ENCODE measurements around the gene SHISAL2A.

Gene SHISAL2A

DNA sequence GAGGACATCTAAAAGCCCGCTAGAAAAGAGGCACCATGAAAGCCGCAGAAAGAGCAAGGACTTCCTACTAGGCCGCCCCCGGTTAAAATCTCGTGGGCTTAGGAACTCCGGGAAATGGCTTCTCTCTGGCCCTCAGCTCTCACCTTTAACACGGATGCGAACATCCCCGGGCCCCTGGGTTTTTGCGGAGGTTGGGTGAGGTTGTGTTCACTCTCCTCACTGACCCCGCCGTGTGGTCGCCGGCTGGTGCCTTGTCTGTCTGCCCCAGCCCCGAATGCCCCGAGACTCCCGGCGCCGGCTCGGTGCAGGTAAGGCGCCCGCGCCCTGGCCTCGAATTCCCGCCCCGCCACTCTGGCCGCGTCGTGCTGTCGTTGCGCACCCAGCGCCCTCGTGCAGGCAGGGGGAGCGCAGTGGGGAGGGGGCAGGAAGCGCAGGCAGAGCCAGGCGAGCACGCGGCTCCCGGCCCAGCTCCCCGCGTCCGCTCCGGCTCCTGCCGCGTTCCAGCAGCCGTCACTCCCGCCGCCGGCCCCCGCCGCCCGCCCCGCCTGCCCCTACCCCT, at the start of gene SHISAL2A:
Gene SHISAL2A, plus strand, starts transcription at position 437 of the 559 bp plus-strand sequence. CDS start 326 bp downstream, outside the sequence.
- DNase-seq: no peak

DNA sequence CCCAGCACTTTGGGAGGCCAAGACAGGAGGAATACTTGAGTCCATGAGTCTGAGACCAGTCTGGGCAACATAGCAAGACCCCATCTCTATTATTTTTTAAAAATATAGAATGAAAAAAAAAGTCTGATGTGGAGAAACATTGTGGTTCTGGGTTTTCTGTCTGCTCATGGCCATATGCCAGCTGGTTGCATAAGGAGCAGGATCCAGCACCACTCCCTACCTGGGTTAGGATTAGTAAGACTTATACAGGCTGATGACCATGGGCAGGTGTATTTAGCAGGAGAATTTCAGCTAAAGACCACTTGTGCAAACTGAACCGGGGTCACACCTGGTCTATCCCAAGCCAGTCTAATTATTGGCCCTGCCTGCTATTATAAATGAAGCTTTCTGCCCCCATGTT, 47.5 kb upstream of the SHISAL2A start:
- no peak for DNase-seq

DNA sequence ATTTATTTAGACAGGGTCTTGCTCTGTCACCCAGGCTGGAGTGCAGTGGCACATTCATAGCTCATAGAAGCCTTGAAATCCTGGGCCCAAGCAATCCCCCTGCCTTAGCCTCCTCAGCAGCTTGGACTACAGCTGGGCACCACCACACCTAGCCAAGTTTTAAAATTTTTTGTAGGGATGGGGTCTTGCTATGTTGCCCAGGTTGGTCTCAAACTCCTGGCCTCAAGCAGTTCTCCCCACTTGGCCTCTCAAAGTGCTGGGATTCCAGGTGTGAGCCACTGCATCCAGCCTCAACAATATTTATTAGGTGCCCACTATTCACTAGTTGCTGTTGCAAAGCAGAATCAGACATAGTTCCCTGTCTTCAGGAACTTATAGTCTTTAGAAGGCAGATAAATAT, 44.9 kb upstream of the SHISAL2A start:
- DNase-seq: no peak

DNA sequence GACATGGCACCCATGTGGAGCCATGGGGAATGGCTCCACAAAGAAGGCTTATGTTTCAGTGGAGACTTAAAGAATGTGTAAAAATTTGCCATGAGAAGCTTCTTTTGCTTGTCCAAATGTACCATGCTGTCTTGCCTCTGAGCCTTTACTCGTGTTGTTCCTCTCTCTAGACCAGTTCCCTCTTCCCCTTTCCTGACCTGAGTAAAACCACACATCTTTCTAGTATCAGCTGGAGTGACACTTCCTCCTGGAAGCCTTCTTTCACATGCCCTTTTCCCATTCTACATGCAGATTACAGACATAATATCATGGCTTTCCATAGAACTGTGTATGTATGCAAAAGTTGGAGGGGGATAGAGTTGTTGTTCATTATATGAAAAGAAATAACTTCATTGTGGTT, 44.4 kb upstream of the SHISAL2A start:
- no peak for DNase-seq

DNA sequence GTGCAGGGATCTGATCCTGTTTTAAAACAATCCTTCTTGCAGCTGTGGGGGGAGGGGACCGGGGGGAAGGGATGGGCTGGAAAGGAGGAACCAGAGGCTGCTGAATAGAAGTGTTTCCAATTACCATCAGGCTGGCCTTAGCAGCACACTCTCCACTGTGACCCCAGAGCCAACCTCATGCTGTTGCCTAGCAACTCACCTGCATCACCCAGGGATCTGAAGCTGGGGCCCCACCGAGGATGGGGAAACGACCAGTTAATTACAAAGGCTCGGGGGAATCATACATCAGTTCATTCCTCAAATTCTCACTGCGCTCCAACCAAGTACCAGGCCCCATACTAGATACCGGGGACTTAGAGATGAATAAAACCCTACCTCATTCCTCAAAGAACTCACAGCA, 42.7 kb upstream of the SHISAL2A start:
- DNase-seq: no peak

DNA sequence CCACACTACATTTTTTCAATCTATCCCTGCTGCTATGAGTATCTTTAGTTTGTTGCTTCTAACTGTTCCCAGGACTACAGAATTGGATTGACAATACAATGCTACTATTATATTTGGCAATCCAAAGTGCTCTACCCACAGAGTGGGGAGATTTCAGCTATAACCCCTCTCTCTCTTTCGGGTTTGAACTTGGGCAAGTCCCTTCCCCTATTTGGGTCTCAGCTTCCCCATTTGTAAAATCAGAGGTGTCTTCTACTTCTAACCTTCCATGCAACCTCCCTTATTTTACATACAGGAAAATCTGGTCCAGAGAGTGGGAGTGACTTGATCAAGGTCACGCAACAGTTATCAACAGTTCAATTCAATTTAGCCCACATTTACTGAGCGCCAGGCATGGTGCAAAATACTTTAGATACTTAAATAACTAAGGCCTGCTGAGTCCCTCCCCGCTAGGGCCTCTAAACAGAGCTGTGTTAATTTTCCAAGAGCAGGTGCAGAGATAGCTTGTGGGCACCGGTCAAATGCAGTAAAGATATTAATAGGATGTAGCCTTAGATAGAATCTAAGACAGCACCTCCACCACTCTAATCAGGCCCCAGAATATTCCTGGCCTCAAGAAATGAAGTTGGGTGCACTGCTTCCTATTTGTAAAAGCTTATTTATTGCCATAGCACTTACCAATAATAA, 40.2 kb upstream of the SHISAL2A start:
- no peak for DNase-seq

DNA sequence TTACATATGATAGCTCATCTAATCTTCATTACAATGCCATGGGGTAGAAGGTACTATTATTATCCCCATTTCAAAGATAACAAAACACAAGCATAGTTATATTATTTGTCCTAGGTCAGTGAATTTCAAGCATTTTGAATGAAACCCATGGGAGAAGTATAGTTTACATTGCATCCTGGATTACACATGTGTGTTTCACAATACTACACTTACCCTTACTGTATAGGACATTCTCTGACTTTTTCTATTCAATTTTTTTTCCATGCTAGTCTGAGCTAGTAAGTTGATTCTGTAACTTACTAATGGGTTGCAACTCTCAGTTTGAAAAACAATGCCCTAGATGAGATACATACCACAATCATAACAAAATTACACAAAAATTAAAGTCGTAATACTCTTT, 39.5 kb upstream of the SHISAL2A start:
- DNase-seq: no peak

DNA sequence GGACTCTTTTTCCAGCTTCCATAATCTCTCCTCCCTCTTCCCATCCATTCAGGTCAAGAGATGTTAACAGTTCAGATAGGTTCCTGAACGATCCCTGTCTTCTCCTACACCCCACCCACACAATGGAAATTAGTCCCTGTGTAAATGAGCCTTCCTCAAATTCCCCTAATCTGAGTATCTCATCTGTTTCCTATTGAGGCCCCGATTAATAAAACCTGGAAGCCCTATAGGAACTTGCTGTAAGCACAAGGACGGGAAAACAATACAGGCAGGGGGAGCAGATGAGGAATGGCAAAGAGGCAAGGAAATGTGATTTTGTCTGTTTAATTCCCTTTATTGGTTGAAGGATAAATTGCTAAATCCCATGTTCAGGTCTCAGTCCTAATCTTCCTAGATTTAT, 37.9 kb upstream of the SHISAL2A start:
- no peak for DNase-seq

DNA sequence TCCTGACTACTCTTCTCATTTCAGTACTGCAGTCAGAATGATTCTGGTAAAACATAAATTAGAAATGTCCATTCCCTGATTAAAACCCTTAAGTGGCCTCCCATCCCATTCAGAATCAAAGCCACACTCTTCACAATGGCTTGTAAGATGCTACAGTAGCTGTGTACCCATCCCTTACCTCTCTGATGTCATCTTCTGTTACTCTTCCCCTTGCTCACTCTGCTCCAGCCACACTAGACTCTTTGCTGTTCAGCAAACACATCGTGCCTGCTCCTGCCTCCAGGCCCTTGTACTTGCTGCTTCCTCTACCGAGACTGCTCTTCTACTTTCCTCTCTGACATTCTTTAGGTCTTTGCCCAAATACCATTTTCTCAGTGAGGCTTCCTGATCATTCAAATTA, 35.1 kb upstream of the SHISAL2A start:
- DNase-seq: no peak

DNA sequence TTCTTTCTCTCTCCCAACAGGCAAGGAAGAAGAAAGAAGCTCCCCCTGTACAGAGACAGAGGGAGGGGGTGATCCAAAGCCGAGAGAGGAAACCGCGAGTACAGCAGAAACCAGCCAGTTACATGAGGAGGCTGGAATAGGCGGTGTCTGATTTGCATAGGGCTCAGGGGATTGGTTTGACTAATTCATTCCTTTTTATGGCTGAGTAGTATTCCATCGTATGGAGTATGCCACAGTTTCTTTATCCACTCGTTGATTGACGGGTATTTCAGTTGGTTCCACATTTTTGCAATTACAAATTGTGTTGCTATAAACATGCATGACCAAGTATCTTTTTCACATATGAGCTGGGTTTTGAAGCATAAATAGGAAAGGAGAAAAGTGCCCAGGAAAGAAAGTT, 34.2 kb upstream of the SHISAL2A start:
- no peak for DNase-seq

DNA sequence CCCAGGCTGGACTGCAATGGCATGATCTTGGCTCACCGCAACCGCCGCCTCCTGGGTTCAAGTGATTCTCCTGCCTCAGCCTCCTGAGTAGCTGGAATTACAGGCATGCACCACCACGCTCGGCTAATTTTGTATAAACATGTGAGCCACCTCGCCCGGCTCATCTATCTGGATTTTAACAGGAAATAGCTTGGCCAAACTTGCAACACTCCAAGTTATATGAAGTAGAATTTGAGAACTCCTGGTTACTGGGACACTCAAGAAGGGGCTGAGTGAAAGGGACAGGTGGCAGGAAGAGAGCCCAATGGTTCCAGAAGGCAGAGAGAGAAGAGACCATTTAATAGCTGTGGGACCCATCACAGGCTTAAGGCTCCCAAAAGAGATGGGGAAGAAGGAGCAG, 33.7 kb upstream of the SHISAL2A start:
- no peak for DNase-seq

DNA sequence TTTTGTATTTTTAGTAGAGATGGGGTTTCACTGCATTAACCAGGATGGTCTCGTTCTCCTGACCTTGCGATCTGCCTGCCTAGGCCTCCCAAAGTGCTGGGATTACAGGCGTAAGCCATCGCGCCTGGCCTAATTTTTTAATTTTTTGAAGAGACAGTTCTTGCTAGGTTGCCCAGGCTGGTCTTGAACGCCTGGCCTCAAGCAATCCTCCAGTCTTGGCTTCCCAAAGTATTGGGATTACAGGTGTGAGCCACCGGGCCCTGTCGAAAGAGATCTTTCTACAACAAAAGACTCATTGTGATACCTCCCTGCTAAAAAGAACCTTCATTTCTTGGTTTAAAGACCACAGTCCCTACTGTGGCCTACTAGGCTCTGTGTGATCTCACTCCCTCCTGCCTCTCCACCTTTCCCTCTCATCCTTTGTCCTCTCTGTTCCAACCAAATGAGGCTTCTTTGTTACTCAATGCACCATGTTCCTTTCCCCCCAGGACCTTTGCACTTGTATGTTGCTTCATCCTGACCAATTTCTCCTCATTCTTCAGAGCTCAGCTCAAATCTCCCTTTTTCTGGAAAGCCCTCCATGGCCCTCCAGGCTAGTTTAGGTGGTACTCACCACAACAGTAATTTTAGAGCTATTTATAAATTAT, 32.3 kb upstream of the SHISAL2A start:
- DNase-seq: no peak

DNA sequence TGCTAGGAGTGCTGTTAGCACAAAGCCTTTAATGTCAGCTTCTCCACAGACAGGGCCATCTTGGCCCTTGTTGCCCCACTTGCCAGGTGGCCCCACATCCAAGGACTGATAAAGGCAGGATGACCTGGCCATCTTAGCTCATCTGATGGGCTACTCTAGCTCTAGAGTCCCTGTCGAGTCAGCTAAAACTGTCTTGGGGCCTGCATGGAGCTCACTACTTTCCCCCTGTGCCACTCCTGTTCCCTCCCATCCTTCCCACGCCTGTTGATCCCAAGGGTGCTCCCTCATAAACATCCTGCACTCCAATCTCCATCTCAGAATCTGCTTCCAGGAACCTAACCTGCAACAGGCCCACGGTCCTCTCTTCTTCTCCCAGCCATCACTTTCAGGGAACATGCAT, 31.4 kb upstream of the SHISAL2A start:
- no peak for DNase-seq

DNA sequence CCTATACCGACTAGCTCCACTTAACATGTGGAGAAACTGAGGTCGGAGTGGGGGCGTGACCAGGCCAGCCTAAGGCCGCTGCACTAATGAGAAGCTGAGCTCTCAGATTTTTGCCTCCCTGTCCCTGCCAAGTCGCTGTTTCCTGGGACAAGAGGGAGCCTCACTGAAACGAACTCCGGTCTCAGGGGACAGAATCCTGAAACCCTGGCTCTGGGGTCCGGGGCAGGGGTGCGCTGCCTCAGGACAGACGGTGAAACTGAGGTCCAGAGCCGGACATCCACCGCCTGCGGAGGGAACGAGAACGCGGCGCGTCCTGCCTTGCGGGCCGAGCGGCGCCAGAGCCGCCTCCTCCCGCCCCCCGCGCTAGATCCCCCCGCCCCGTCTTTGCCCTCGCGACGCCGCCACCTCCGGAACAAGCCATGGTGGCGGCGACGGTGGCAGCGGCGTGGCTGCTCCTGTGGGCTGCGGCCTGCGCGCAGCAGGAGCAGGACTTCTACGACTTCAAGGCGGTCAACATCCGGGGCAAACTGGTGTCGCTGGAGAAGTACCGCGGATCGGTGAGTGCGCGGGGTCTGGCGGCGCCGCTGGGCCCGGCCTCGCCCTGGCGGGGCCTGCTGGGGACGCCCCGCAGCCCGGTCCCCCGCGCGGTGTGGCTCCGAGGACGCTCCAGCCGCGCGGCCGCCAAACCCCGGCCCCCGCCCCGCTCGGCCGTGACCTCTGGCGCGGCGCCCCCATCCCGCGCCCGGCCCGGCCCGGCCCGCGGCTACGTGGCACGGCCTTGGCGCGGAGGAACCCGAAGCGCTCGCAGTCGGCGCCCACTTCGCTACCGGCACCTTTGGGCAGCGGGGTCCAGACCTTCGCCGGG, 30.7 kb upstream of the SHISAL2A start, which contains the start of gene GPX7:
Gene GPX7, plus strand, starts transcription at position 381 of the 865 bp plus-strand sequence. Its CDS starts 39 bp downstream, at position 420.
- no peak for DNase-seq

DNA sequence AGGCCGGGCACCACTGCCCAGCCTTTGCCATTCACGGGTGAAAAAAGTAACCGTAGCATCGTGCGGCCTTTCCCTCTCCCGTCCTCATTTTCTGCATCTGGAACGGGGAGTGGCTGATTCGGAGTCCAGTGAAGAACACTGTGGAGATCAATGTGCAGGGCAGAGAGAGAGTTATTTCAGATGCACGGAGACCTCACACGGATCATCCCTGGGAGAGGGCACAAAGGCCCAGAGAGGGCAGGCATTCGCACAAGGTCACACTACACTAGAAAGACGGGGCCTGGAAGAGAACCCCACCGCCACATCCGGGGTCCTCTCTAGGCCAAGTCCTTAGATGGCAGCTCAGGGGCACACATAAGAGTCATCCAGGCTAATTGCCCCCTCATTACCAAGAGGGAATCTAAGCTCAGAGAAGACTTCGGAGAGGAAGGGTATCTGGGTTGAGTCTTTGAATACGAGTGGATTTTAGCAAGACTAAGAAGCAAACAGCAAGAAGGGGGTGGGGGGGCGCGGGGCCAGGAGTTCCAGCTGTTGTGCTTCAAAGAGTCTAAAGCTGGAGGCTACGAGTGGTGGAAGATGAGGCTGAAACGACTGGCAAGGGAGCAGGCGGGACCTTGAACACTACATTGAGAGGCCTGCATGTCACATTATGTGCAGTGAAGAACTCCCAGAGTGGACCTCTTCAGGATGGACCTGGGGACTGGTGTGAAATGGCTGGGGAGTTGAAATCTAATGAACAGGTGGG, 29.9 kb upstream of the SHISAL2A start:
- no peak for DNase-seq

DNA sequence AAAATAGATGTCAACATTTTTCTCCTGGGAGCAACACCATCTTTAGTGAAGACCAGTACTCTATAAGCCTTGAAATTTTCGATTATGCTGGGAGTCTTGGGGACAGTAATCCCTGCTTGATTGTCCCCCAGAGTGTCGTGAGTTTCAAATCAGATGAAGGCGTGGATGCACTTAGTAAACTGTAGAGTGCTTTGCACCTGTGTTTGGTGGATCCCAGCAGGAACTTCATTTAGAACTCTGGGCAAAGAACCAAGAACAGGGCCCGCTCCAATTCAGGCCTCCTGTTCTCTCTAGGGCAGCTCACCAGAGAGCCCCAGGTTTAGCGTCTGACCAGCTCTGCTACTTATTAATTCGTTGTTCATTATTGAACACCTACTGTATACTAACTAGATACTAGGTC, 29.3 kb upstream of the SHISAL2A start:
- DNase-seq: no peak

DNA sequence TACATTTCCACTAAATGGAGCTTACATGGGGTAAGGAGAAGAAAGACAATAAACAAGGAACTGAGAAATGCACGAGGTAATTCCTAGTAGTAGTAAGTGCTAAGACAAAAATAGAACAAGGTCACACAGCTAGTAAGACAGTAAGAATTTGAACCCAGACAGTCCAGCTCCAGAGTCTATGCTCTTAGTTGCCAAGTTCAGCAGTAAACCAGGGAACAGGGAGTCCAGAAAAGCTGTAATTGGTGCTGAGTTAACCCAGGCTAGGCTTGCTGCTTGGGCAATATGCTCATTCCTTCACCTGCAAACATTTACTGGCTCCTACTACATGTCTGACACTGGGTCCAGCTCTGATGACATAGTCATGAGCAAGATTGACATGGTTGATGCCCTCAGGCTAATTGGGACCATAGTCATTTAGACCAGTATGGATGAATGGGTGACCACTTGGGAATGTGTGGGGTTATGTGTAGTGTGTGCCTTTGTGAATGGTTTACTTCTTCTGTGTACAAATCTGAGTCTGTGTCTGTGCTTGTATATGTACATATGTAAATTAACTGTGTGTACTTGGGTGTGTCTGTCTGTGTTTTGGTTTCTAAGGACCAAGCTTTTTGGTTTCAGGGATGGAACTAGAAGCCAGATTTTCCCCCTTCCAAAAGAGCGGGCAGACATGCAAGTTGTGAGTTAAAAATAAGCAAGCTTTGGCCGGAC, 28.8 kb upstream of the SHISAL2A start:
- DNase-seq: no peak

DNA sequence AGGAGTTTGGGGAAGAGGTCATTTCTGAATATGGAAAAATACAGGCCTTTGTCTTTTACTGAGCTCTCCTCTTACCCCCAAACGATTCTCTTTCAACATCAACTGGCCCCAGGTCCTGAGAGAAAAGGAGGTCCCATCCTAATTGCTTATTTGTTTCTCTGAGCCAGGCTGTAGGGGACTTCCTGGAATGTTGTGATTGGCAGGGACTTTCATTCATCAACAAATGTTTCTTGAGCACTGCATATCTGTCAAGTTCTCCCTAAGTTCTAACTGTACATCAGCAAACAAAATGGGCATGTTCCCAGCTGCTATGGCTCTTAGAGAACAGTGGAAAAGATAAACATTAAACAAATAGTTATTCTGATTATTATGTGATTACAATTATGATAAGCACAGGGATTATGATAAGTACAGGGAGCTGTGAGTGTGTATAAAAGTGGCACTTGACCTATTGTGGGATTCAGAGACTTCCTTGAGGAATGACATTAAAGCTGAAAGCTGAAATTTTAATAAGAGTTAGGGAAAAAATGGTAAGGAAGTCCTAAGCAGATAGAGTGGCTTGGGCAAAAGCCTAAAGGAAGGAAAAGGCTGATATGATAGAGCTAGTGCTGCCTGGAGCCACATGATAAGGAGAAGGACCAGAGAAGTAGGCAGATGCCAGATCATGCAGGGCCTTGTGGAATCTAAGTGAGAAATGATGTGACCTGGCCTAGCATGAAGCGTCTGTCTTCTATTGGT, 19.2 kb upstream of the SHISAL2A start:
- no peak for DNase-seq

DNA sequence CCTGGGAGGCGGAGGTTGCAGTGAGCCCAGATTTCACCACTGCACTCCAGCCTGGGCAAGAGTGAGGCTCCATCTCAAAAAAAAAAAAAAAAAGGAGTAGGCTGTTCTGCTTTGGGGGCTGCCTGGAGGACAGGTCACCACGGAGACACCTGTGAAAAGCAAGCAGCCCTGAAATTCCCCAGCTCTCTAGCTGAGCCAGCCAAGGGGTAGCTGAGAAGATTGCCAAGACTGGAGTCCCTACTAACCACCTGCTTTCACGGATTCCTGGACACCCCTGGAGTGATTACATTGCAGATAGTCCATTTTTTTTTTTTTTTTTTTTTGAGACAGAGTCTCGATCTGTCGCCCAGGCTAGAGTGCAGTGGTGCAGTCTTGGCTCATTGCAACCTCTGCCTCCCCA, 18.3 kb upstream of the SHISAL2A start:
- no peak for DNase-seq

DNA sequence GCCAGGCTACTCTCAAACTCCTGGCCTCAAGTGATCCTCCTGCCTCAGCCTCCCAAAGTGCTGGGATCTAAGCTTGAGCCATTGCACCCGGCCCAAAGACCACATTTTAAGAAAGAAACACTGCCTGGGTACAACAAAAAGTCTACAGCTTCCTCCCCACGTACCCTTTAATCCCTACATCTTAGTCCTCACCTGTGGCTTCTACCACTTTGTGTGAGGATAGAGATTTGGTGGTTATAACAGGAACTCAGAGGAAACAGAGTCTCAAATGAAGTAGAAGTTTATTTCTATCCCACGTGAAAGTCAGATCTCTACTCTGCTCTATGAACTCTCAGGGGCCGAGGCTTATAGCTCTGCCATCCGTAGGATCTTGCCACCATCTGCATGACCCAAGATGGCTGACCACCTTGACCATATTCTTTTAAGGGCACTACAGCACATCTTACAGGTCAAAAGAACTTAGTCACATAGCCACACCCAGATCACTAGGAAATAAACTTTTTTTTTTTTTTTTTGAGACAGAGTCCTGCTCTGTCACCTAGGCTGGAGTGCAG, 17.4 kb upstream of the SHISAL2A start:
- DNase-seq: no peak

DNA sequence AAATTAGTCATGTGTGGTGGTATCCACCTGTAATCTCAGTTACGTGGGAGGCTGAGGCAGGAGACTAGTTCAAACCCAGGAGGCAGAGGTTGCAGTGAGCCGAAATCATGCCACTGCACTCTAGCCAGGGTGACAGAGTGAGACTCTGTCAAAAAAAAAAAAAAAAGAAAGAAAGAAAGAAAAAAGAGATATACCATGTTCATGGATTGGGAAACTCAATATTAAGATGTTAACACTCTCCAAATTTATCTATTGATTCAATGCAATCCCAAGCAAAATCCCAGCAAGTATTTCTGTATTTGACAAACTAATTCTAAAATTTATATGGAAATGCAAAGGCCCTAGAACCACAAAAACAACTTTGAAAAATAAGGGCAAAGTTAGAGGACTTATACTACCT, 11.0 kb upstream of the SHISAL2A start:
- no peak for DNase-seq

Data from SHP77 (cell line).